ENCODE data around the gene MRPS2.
"Not testable (repeated sequence)": the region's sequence is repeated elsewhere in the genome, so short reads cannot be mapped to it uniquely, and the experiment has no call there.

MRPS2 gene

GRCh38 chr9:135534826-135535225 is 34.3 kb downstream of the MRPS2 start:
- not testable (repeated sequence) for DNase-seq

GRCh38 chr9:135535631-135536030 is 35.1 kb downstream of the MRPS2 start:
- DNase-seq, result not testable (repeated sequence)

GRCh38 chr9:135536216-135536615 is 35.7 kb downstream of the MRPS2 start:
- DNase-seq, result no peak

GRCh38 chr9:135543262-135543894 is 42.9 kb downstream of the MRPS2 start:
- DNase-seq, result not testable (repeated sequence)

GRCh38 chr9:135544981-135545635 is 44.6 kb downstream of the MRPS2 start:
- DNase-seq, result no peak

GRCh38 chr9:135545646-135546176 is 45.2 kb downstream of the MRPS2 start, which contains the start of gene OBP2A:
TSS of gene OBP2A (plus strand) at chr9:135546126. CDS start at chr9:135546181, 55 bp downstream.
- not testable (repeated sequence) for DNase-seq

GRCh38 chr9:135546792-135547617 is 46.5 kb downstream of the MRPS2 start:
- DNase-seq, result not testable (repeated sequence)

GRCh38 chr9:135547756-135548736 is 47.6 kb downstream of the MRPS2 start:
- no peak for DNase-seq

GRCh38 chr9:135549478-135550343 is 49.2 kb downstream of the MRPS2 start:
- DNase-seq, result not testable (repeated sequence)

- DNase-seq, result no peak
These were observed 49.9 kb downstream of the MRPS2 start for GRCh38 chr9:135550344-135550918.

- no peak for DNase-seq
These were observed 50.5 kb downstream of the MRPS2 start for GRCh38 chr9:135551031-135551430.

- no peak for DNase-seq
These were observed 51.0 kb downstream of the MRPS2 start for GRCh38 chr9:135551456-135551855.

- no peak for DNase-seq
These were observed 51.7 kb downstream of the MRPS2 start for GRCh38 chr9:135552021-135552697.

- DNase-seq, result no peak
These were observed 52.3 kb downstream of the MRPS2 start for GRCh38 chr9:135552698-135553171.

Measured in OCI-M1 (cell line).